ENCODE results near the gene KDM8. TPM values are rescaled to one million over a fixed set of nuclear protein-coding genes. Genes with fewer than 3 reads are reported as not detected.

KDM8 gene
- total RNA-seq, 1 donor from 2014 or later, result 4.3 TPM

DNA sequence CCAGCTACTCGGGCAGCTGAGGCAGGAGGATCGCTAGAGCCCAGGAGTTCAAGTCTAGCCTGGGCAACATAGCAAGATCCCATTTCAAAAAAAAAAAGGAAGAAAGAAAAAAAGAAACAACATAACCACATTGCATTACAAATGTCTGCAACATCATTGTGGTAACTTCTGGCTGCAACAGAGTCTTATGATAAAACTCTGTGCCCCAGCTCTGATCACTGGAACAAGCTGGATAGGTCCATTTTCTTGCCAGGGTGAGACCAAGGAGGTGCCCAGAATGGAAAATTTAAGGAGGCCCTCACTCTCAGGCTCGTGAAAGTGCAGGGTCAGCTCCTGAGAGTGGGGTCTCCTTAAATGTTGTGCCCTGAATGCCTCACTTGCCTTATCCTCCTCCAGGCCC is 37.8 kb upstream of the KDM8 start:
- Mint-ChIP-seq H3K27ac (ENCODE audit: unreplicated experiment) (no peak overlapping the region), H3K27me3 (ENCODE audit: low read depth, unreplicated experiment) (peaks cover 12% of the 10 kb centered on the region), H3K36me3 (ENCODE audit: low read depth, unreplicated experiment) (no peaks in the 10 kb centered on the region), H3K9me3 (ENCODE audit: unreplicated experiment) (peaks cover 17% of the 10 kb centered on the region), H3K4me1 (ENCODE audit: low read depth, unreplicated experiment) (no peaks in the 10 kb centered on the region), H3K4me3 (ENCODE audit: unreplicated experiment) (no peak overlapping the region)
- DNase-seq (ENCODE audit: low read depth) (no peak), FAIRE-seq (no peak)
- Histone ChIP-seq H3K27ac (ENCODE audit: low read depth, low read length) (no peak overlapping the region), H3K79me2 (ENCODE audit: insufficient read depth, low read length) (no peaks in the 10 kb centered on the region), H3K27me3 (ENCODE audit: insufficient read depth, low read length) (no peaks in the 10 kb centered on the region), H3K9me3 (ENCODE audit: insufficient read depth, low read depth, low read length) (peaks cover 4% of the 10 kb centered on the region), H3K4me2 (ENCODE audit: low read length) (no peak overlapping the region), H3K4me1 (ENCODE audit: insufficient read depth, low read length) (no peaks in the 10 kb centered on the region), H4K20me1 (ENCODE audit: insufficient read depth, low read length) (no peaks in the 10 kb centered on the region), H3K9ac (ENCODE audit: low read length) (no peak overlapping the region), H3K36me3 (ENCODE audit: insufficient read depth, low read length) (no peaks in the 10 kb centered on the region), H2AFZ (ENCODE audit: low read depth, low read length) (no peak overlapping the region), H3K4me3 (ENCODE audit: insufficient read depth, low read depth, low read length) (no peak overlapping the region)
- TF ChIP-seq EZH2 (IDR thresholded peaks at IDR 0.05; ENCODE audit: insufficient read depth, low read length), result no peak
- TF ChIP-seq, protein P1, sequence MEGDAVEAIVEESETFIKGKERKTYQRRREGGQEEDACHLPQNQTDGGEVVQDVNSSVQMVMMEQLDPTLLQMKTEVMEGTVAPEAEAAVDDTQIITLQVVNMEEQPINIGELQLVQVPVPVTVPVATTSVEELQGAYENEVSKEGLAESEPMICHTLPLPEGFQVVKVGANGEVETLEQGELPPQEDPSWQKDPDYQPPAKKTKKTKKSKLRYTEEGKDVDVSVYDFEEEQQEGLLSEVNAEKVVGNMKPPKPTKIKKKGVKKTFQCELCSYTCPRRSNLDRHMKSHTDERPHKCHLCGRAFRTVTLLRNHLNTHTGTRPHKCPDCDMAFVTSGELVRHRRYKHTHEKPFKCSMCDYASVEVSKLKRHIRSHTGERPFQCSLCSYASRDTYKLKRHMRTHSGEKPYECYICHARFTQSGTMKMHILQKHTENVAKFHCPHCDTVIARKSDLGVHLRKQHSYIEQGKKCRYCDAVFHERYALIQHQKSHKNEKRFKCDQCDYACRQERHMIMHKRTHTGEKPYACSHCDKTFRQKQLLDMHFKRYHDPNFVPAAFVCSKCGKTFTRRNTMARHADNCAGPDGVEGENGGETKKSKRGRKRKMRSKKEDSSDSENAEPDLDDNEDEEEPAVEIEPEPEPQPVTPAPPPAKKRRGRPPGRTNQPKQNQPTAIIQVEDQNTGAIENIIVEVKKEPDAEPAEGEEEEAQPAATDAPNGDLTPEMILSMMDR (IDR thresholded peaks at IDR 0.05; ENCODE audit: insufficient read depth, low read depth, low read length), result no peak

DNA sequence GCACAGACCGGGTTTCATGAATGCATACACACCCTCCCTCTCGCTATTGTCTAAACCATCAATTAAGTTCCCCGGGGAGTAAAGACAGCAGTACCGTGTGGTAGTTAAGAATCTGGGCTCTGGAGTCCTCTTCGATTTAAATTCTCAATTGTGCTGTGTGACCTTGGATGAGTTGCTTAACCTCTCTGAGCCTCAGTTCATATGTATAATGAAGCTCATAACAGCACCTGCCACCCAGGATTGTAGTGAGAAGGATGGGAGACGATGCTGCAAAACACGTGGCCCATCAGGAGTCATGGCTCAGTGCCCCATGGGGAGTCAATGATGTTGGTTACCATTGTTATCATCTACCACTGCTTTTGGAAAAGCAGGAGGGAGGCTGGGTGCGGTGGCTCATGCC is 34.5 kb upstream of the KDM8 start:
- Mint-ChIP-seq H3K27ac (ENCODE audit: unreplicated experiment) (no peak overlapping the region), H3K27me3 (ENCODE audit: low read depth, unreplicated experiment) (peaks cover 12% of the 10 kb centered on the region), H3K4me1 (ENCODE audit: low read depth, unreplicated experiment) (no peaks in the 10 kb centered on the region), H3K9me3 (ENCODE audit: unreplicated experiment) (peaks cover 7% of the 10 kb centered on the region), H3K36me3 (ENCODE audit: low read depth, unreplicated experiment) (no peaks in the 10 kb centered on the region), H3K4me3 (ENCODE audit: unreplicated experiment) (no peak overlapping the region)
- Histone ChIP-seq H4K20me1 (ENCODE audit: insufficient read depth, low read length) (no peaks in the 10 kb centered on the region), H3K27me3 (ENCODE audit: insufficient read depth, low read length) (no peaks in the 10 kb centered on the region), H3K4me3 (ENCODE audit: insufficient read depth, low read depth, low read length) (no peak overlapping the region), H3K27ac (ENCODE audit: low read depth, low read length) (no peak overlapping the region), H3K4me2 (ENCODE audit: low read length) (no peak overlapping the region), H3K79me2 (ENCODE audit: insufficient read depth, low read length) (no peaks in the 10 kb centered on the region), H3K9ac (ENCODE audit: low read length) (no peak overlapping the region), H3K4me1 (ENCODE audit: insufficient read depth, low read length) (no peaks in the 10 kb centered on the region), H3K9me3 (ENCODE audit: insufficient read depth, low read depth, low read length) (no peaks in the 10 kb centered on the region), H2AFZ (ENCODE audit: low read depth, low read length) (no peak overlapping the region), H3K36me3 (ENCODE audit: insufficient read depth, low read length) (no peaks in the 10 kb centered on the region)
- FAIRE-seq, result no peak
- DNase-seq (ENCODE audit: low read depth), result no peak
- TF ChIP-seq EZH2 (IDR thresholded peaks at IDR 0.05; ENCODE audit: insufficient read depth, low read length), result no peak
- TF ChIP-seq, protein P1 (IDR thresholded peaks at IDR 0.05; ENCODE audit: insufficient read depth, low read depth, low read length), result no peak

DNA sequence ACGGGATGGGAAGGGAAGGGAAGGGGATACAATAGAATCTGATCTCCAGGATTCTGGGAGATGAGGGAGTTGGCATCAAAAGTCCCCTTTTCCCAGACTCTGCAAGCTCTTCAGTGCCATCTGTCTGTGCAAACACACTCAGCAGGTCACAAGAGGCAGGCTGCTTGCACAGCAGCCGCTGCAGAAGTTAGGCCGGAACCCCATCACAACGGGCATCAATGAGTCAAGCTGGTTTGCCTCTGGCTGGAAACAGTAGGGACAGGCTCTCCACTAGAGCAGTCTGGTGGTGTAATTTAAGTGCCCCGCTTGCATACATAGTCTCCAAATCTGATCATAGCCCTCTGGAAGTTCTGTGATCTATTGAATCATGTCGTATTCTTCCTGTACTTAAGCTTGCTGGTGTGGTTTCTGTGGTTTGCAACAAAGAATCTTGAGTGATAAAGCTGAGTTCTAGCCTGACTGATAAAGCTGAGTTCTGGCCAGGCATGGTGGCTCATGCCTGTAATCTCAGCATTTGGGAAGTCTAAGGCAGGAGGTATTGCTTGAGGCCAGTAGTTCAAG is 33.7 kb upstream of the KDM8 start:
- peaks cover 12% of the 10 kb centered on the region for H3K27me3 Mint-ChIP-seq (ENCODE audit: low read depth, unreplicated experiment)
- Histone ChIP-seq H3K9ac (ENCODE audit: low read length) (no peak overlapping the region), H3K4me3 (ENCODE audit: insufficient read depth, low read depth, low read length) (no peak overlapping the region), H3K27me3 (ENCODE audit: insufficient read depth, low read length) (no peaks in the 10 kb centered on the region), H3K4me2 (ENCODE audit: low read length) (peak overlapping the region; percentile 1), H2AFZ (ENCODE audit: low read depth, low read length) (no peak overlapping the region), H3K4me1 (ENCODE audit: insufficient read depth, low read length) (no peaks in the 10 kb centered on the region), H3K79me2 (ENCODE audit: insufficient read depth, low read length) (no peaks in the 10 kb centered on the region), H3K9me3 (ENCODE audit: insufficient read depth, low read depth, low read length) (no peaks in the 10 kb centered on the region), H4K20me1 (ENCODE audit: insufficient read depth, low read length) (no peaks in the 10 kb centered on the region), H3K27ac (ENCODE audit: low read depth, low read length) (no peak overlapping the region), H3K36me3 (ENCODE audit: insufficient read depth, low read length) (no peaks in the 10 kb centered on the region)
- FAIRE-seq (peak; percentile 86), DNase-seq (ENCODE audit: low read depth) (peak; percentile 99)
- H3K36me3 Mint-ChIP-seq (ENCODE audit: low read depth, unreplicated experiment), result no peaks in the 10 kb centered on the region
- H3K9me3 Mint-ChIP-seq (ENCODE audit: unreplicated experiment), result peaks cover 5% of the 10 kb centered on the region
- no peak overlapping the region for H3K27ac Mint-ChIP-seq (ENCODE audit: unreplicated experiment)
- TF ChIP-seq EZH2 (IDR thresholded peaks at IDR 0.05; ENCODE audit: insufficient read depth, low read length), result no peak
- TF ChIP-seq, protein P1 (IDR thresholded peaks at IDR 0.05; ENCODE audit: insufficient read depth, low read depth, low read length), result no peak
- H3K4me1 Mint-ChIP-seq (ENCODE audit: low read depth, unreplicated experiment), result no peaks in the 10 kb centered on the region
- H3K4me3 Mint-ChIP-seq (ENCODE audit: unreplicated experiment), result no peak overlapping the region
